SK-N-SH (cell line): ENCODE measurements around the gene KRT33B. TPM values are rescaled to one million over a fixed set of nuclear protein-coding genes. Genes with fewer than 3 reads are reported as not detected.

Experiments used
- CTCF ChIA-PET: fragments of 300-600, 350-600 bp; formaldehyde crosslinking; extraction: SDS; loops from one replicate; lab custom pipeline; 2021; lab: Yijun Ruan, JAX
- POLR2A ChIA-PET: fragments of 350-600 bp; sonication (Branson Sonifier 250); formaldehyde crosslinking; extraction: SDS; loops from one replicate; lab custom pipeline; 2020; ENCODE audit warnings: antibody characterized with exemption, inconsistent platforms; lab: Yijun Ruan, JAX
- DNase-seq: peaks from one replicate; pipeline ENCODE4 v3.0.0; 2012
- H2AFZ ChIP-seq: fragments of 200-600 bp; sonication (generic); 2 replicates; pipeline ENCODE4 v1.8.1; 2016; ENCODE audit warnings: antibody characterized with exemption, mild to moderate bottlenecking, low read depth
- H3F3A ChIP-seq: fragments of 200-600 bp; sonication (generic); replicated peaks from 2 replicates; pipeline ENCODE3; 2016; ENCODE audit warnings: antibody characterized with exemption, mild to moderate bottlenecking; ENCODE audit not compliant: insufficient read depth
- H3K27ac ChIP-seq, 2 experiments: fragments of 200-500 bp in 1 of 2; fragments of 200-600 bp in 1 of 2; sonication (Bioruptor generic) in 1 of 2; sonication (generic), shearing (Covaris generic) in 1 of 2; 2 replicates each; pipeline versions ENCODE4 v1.5.1 to v1.6.1; 2014 to 2016; ENCODE audit warnings: low read depth in 2 of 2, inconsistent platforms in 1 of 2, low read length in 1 of 2, mild to moderate bottlenecking in 1 of 2, mixed read lengths in 1 of 2
- H3K27me3 ChIP-seq: fragments of 200-600 bp; sonication (generic), shearing (Covaris generic); 2 replicates; pipeline ENCODE4 v1.6.1; 2016; ENCODE audit warnings: mixed run types; ENCODE audit not compliant: insufficient read depth
- H3K36me3 ChIP-seq, 2 experiments: fragments of 200-500 bp in 1 of 2; fragments of 200-600 bp in 1 of 2; sonication (Bioruptor generic) in 1 of 2; sonication (generic) in 1 of 2; replicated peaks in 1 of 2; 2 replicates each; pipeline versions ENCODE3 to v1.5.1; 2014 to 2016; ENCODE audit warnings: low read length in 1 of 2, mild to moderate bottlenecking in 1 of 2; ENCODE audit not compliant: insufficient read depth in 2 of 2, control insufficient read depth in 1 of 2
- H3K4me1 ChIP-seq, 2 experiments: fragments of 200-500 bp in 1 of 2; fragments of 200-600 bp in 1 of 2; sonication (Bioruptor generic) in 1 of 2; sonication (generic), shearing (Covaris generic) in 1 of 2; 2 replicates each; pipeline versions ENCODE4 v1.5.1 to v1.6.1; 2014 to 2016; ENCODE audit warnings: low read depth in 1 of 2, low read length in 1 of 2, mixed run types in 1 of 2; ENCODE audit not compliant: insufficient read depth in 2 of 2, control insufficient read depth in 1 of 2
- H3K4me2 ChIP-seq: fragments of 200-600 bp; sonication (generic), shearing (Covaris generic); 2 replicates; pipeline ENCODE4 v1.6.1; 2017; ENCODE audit warnings: mixed run types
- H3K4me3 ChIP-seq, 2 experiments: fragments of 200-500 bp in 1 of 2; fragments of 200-600 bp in 1 of 2; sonication (Bioruptor generic) in 1 of 2; sonication (generic), shearing (Covaris generic) in 1 of 2; 2 replicates each; pipeline versions ENCODE4 v1.5.1 to v1.8.1; 2014 to 2016; ENCODE audit warnings: low read depth in 2 of 2, inconsistent platforms in 1 of 2, low read length in 1 of 2, mild to moderate bottlenecking in 1 of 2, mixed read lengths in 1 of 2, moderate library complexity in 1 of 2
- H3K79me2 ChIP-seq: fragments of 200-600 bp; sonication (generic); 2 replicates; pipeline ENCODE4 v1.8.1; 2017; ENCODE audit warnings: mild to moderate bottlenecking; ENCODE audit not compliant: insufficient read depth
- H3K9ac ChIP-seq: fragments of 200-600 bp; sonication (generic); 2 replicates; pipeline ENCODE4 v1.6.1; 2017; ENCODE audit warnings: mixed run types
- H3K9me2 ChIP-seq: fragments of 200-600 bp; sonication (generic); 2 replicates; pipeline ENCODE4 v1.6.1; 2017; ENCODE audit warnings: mixed run types
- H3K9me3 ChIP-seq: fragments of 200-600 bp; sonication (generic); 2 replicates; pipeline ENCODE4 v1.6.1; 2017; ENCODE audit warnings: mixed run types, mild to moderate bottlenecking, moderate library complexity
- H4K20me1 ChIP-seq: fragments of 200-600 bp; sonication (generic); 2 replicates; pipeline ENCODE4 v1.6.1; 2017; ENCODE audit warnings: mild to moderate bottlenecking, mixed run types; ENCODE audit not compliant: insufficient read depth
- CTCF ChIP-seq: fragments of 200-600 bp; sonication (generic); IDR thresholded peaks from 2 replicates; pipeline ENCODE4 v1.6.1; 2017; ENCODE audit warnings: antibody characterized with exemption, mild to moderate bottlenecking, moderate library complexity
- EP300 ChIP-seq, 2 experiments: IDR thresholded peaks; 2 replicates each; pipeline versions ENCODE4 v1.4.0 to v1.6.1; 2012; ENCODE audit warnings: borderline replicate concordance in 1 of 2, low read depth in 1 of 2, low read length in 1 of 2
- FOSL2 ChIP-seq: IDR thresholded peaks from 2 replicates; pipeline ENCODE4 v1.4.0; 2012; ENCODE audit warnings: low read depth, mild to moderate bottlenecking, moderate library complexity, borderline replicate concordance
- IRF3 ChIP-seq: fragments of 150-350 bp; IDR thresholded peaks from 2 replicates; pipeline ENCODE4 v1.6.1; 2016; ENCODE audit warnings: mild to moderate bottlenecking, low read depth, low read length
- JUND ChIP-seq: IDR thresholded peaks from 2 replicates; pipeline ENCODE4 v1.4.0; 2012
- POLR2AphosphoS5 ChIP-seq: IDR thresholded peaks from 2 replicates; pipeline ENCODE4 v1.6.1; 2012; ENCODE audit warnings: low read depth, low read length
- SMC3 ChIP-seq: IDR thresholded peaks from 2 replicates; pipeline ENCODE4 v1.6.1; 2012; ENCODE audit warnings: low read depth, low read length, improper control_type of control experiment
- TAF1 ChIP-seq: IDR thresholded peaks from 2 replicates; pipeline ENCODE4 v1.6.1; 2012; ENCODE audit warnings: low read depth, mild to moderate bottlenecking, low read length, moderate library complexity, borderline replicate concordance
- TCF12 ChIP-seq: IDR thresholded peaks from 2 replicates; pipeline ENCODE4 v1.4.0; 2012
- USF2 ChIP-seq: fragments of 150-350 bp; IDR thresholded peaks from 2 replicates; pipeline ENCODE4 v1.6.1; 2017; ENCODE audit warnings: antibody characterized with exemption, low read length, low read depth, borderline replicate concordance
- YY1 ChIP-seq: IDR thresholded peaks from 2 replicates; pipeline ENCODE4 v1.4.0; 2012; ENCODE audit warnings: low read depth, mild to moderate bottlenecking
- WGBS: methylation state at CpG from one replicate; pipeline ENCODE4 v1.1.6; 2017; ENCODE audit warnings: low lambda C conversion rate; 5-methylcytosine and 5-hydroxymethylcytosine counted together
- polyA plus RNA-seq, 3 experiments: library from polyadenylated mRNA; depleted of rRNA; stranded (reverse); fragments of >200 nt; gene quantifications; 2 replicates each; pipeline ENCODE4 v1.2.3, GENCODE V29; 2012

KRT33B gene
- polyA plus RNA-seq, 1 of the 3 experiments (the other 2 are of a cell fraction): 0.08 TPM

- TF ChIP-seq JUND (peak; percentile 77), TAF1 (no peak), TCF12 (peak; percentile 82), IRF3 (no peak), USF2 (no peak), YY1 (no peak), FOSL2 (peak; percentile 73; the same call in 1 of the 2 replicates), EP300 (IDR thresholded peaks at IDR 0.05; ENCODE audit: borderline replicate concordance in 1 of 2, low read depth in 1 of 2, low read length in 1 of 2) (peak in 1 of 2 experiments; percentile 66; a peak in 1 of 4 replicates), POLR2AphosphoS5 (no peak)
These were observed 9.2 kb downstream of the KRT33B start (continued) for GRCh38 chr17:41360296-41360995.

GRCh38 chr17:41354536-41354935 lies 15.1 kb downstream of the KRT33B start:
- H3K27ac ChIP-seq: no peak overlapping the region
- 21% methylated on average over 4 of the region's 4 CpGs for WGBS
- CTCF ChIA-PET: interaction anchor here (0.7 to 1.5 kb wide), 3 partner anchors 25 to 195 kb away, joined by 3 to 6 read pairs (median 3); no protein-coding TSS in a partner anchor

More at GRCh38 chr17:41354536-41354935, 15.1 kb downstream of the KRT33B start:
- H3K27me3 ChIP-seq: no peaks in the 10 kb centered on the region; the same call in 1 of the 2 replicates
- TF ChIP-seq SMC3 (no peak), CTCF (no peak)
- TF ChIP-seq, all 33 proteins: peak for 0
- Histone ChIP-seq H4K20me1 (no peaks in the 10 kb centered on the region), H3K4me3 (no peak overlapping the region), H2AFZ (no peak overlapping the region), H3K79me2 (no peaks in the 10 kb centered on the region), H3K4me1 (no peaks in the 10 kb centered on the region), H3K9me2 (no peaks in the 10 kb centered on the region), H3K4me2 (no peak overlapping the region), H3K36me3 (no peaks in the 10 kb centered on the region), H3K9me3 (peaks cover 8% of the 10 kb centered on the region; the same call in 1 of the 2 replicates), H3F3A (no peaks in the 10 kb centered on the region), H3K9ac (no peak overlapping the region)
- POLR2A ChIA-PET: no interaction called here
- DNase-seq: no peak
